ENCODE measurements around the gene SIL1.

SIL1 gene

DNA sequence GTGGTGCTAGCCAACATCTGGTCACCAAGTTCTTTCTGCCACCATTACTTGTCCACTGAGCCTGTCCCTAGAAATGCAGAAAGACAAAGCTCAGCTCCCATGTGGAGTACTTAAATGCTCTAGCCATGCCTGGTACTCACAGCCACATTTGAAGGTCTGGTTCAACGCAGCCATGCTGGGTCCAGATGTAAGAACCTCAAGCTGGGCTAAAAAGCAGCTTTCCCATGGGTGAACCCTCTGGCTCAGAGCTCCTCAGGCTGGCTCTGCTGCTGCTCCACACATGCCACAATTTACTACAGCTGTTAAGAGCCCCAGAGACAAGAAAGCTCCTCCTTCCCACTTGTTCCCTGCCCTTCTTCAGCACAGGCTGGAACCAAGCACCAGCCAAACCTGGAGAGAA, 225.9 kb downstream of the SIL1 start:
- Histone ChIP-seq H3K9ac (ENCODE audit: low read length) (no peak overlapping the region), H3K27me3 (ENCODE audit: control insufficient read depth, insufficient read depth, low read length) (no peaks in the 10 kb centered on the region), H3K4me1 (ENCODE audit: control insufficient read depth, insufficient read depth, low read length) (peaks cover 29% of the 10 kb centered on the region), H3K9me3 (ENCODE audit: control insufficient read depth, low read length) (no peaks in the 10 kb centered on the region), H3K36me3 (ENCODE audit: control insufficient read depth, insufficient read depth, low read length) (no peaks in the 10 kb centered on the region), H3K4me3 (ENCODE audit: low read length) (no peak overlapping the region)

GRCh38 chr5:138969323-138970002, 228.7 kb downstream of the SIL1 start:
- H3K36me3 ChIP-seq (ENCODE audit: control insufficient read depth, insufficient read depth, low read length) = no peaks in the 10 kb centered on the region
- H3K4me3 ChIP-seq (ENCODE audit: low read length) = no peak overlapping the region
- H3K9me3 ChIP-seq (ENCODE audit: control insufficient read depth, low read length) = no peaks in the 10 kb centered on the region
- no peaks in the 10 kb centered on the region for H3K27me3 ChIP-seq (ENCODE audit: control insufficient read depth, insufficient read depth, low read length)
- H3K4me1 ChIP-seq (ENCODE audit: control insufficient read depth, insufficient read depth, low read length) = peaks cover 21% of the 10 kb centered on the region
- H3K9ac ChIP-seq (ENCODE audit: low read length) = no peak overlapping the region

DNA sequence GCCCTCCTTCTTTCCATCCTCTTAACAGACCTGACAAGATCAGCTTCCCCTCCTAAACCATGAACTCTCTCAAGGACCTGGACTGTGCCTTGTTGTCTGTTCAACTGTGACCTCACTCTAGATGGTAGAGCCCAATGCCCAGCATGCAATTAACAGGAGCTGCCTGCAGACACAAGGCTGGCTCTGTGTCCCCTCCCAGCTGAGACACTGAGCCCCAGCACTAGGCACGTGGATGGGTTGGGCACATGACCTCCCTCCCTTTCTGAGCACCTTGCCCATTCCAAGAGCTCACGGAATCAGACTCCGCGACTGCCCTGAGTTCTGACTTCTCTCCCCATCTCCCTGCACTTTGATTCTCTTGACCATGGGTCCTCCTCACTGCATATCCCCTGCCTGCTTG, 229.6 kb downstream of the SIL1 start:
- no peaks in the 10 kb centered on the region for H3K27me3 ChIP-seq (ENCODE audit: control insufficient read depth, insufficient read depth, low read length)
- H3K4me1 ChIP-seq (ENCODE audit: control insufficient read depth, insufficient read depth, low read length) = peaks cover 14% of the 10 kb centered on the region
- no peaks in the 10 kb centered on the region for H3K9me3 ChIP-seq (ENCODE audit: control insufficient read depth, low read length)
- no peak overlapping the region for H3K4me3 ChIP-seq (ENCODE audit: low read length)
- H3K36me3 ChIP-seq (ENCODE audit: control insufficient read depth, insufficient read depth, low read length) = no peaks in the 10 kb centered on the region
- H3K9ac ChIP-seq (ENCODE audit: low read length) = no peak overlapping the region

GRCh38 chr5:138967791-138968448, 230.2 kb downstream of the SIL1 start:
- Histone ChIP-seq H3K9ac (ENCODE audit: low read length) (no peak overlapping the region), H3K27me3 (ENCODE audit: control insufficient read depth, insufficient read depth, low read length) (no peaks in the 10 kb centered on the region), H3K4me1 (ENCODE audit: control insufficient read depth, insufficient read depth, low read length) (peaks cover 14% of the 10 kb centered on the region), H3K4me3 (ENCODE audit: low read length) (no peak overlapping the region), H3K9me3 (ENCODE audit: control insufficient read depth, low read length) (no peaks in the 10 kb centered on the region), H3K36me3 (ENCODE audit: control insufficient read depth, insufficient read depth, low read length) (no peaks in the 10 kb centered on the region)

GRCh38 chr5:138966236-138966985, 231.8 kb downstream of the SIL1 start:
- Histone ChIP-seq H3K36me3 (ENCODE audit: control insufficient read depth, insufficient read depth, low read length) (no peaks in the 10 kb centered on the region), H3K27me3 (ENCODE audit: control insufficient read depth, insufficient read depth, low read length) (no peaks in the 10 kb centered on the region), H3K9me3 (ENCODE audit: control insufficient read depth, low read length) (no peaks in the 10 kb centered on the region), H3K4me1 (ENCODE audit: control insufficient read depth, insufficient read depth, low read length) (peaks cover 14% of the 10 kb centered on the region), H3K9ac (ENCODE audit: low read length) (no peak overlapping the region), H3K4me3 (ENCODE audit: low read length) (no peak overlapping the region)

DNA sequence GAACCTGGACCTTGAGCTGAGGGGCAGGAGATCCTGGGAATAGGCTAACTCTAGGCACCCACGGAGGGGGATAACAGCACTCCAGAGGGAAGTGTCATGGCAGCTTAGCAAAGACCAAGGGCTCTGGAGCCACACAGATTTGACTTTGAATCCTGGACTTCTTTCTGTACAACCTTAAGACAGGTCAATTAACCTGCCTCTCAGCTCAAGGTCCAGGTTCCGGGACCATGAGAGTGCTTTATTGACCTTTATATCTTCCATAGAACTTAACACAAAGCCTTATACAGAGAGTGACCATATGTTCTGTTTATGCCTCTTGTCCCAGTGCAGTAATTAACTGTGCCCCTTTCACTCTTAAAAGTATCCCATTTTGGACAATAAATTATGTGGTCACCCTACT, 232.5 kb downstream of the SIL1 start:
- Histone ChIP-seq H3K4me1 (ENCODE audit: control insufficient read depth, insufficient read depth, low read length) (peaks cover 9% of the 10 kb centered on the region), H3K36me3 (ENCODE audit: control insufficient read depth, insufficient read depth, low read length) (no peaks in the 10 kb centered on the region)

DNA sequence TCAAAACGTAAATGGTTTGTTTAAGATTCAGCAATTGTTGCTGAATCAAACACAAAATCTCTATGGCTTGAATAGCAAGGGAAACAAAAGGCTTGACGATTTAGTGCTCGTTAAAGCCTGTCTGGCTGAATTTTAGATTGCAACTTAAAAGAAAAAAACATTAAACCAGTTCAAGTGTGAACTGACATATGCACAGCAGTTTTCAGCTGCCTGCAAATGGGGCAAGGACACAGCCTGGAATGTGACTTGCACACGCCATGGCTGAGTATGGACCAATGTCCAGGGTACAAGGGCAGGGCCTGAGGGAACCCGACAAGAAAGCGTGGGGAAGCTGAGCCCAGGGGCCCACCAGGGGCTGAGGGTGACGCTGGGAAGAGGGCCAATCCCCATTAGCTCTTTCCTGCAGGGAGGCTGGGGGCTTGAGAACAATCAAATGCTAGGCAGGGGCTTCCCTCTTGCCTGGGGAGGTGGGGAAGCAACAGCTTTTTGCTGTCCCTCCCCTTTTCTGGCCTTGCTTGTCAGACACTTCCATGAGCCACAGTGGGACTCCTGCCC, 233.4 kb downstream of the SIL1 start:
- Histone ChIP-seq H3K4me3 (ENCODE audit: low read length) (no peak overlapping the region), H3K9ac (ENCODE audit: low read length) (no peak overlapping the region), H3K27me3 (ENCODE audit: control insufficient read depth, insufficient read depth, low read length) (no peaks in the 10 kb centered on the region), H3K36me3 (ENCODE audit: control insufficient read depth, insufficient read depth, low read length) (no peaks in the 10 kb centered on the region), H3K9me3 (ENCODE audit: control insufficient read depth, low read length) (no peaks in the 10 kb centered on the region), H3K4me1 (ENCODE audit: control insufficient read depth, insufficient read depth, low read length) (peaks cover 9% of the 10 kb centered on the region)

More for the DNA sequence above, 232.5 kb downstream of the SIL1 start:
- Histone ChIP-seq H3K9ac (ENCODE audit: low read length) (no peak overlapping the region), H3K27me3 (ENCODE audit: control insufficient read depth, insufficient read depth, low read length) (no peaks in the 10 kb centered on the region), H3K4me3 (ENCODE audit: low read length) (no peak overlapping the region), H3K9me3 (ENCODE audit: control insufficient read depth, low read length) (no peaks in the 10 kb centered on the region)

- Histone ChIP-seq H3K9ac (ENCODE audit: low read length) (no peak overlapping the region), H3K4me1 (ENCODE audit: control insufficient read depth, insufficient read depth, low read length) (peaks cover 9% of the 10 kb centered on the region), H3K36me3 (ENCODE audit: control insufficient read depth, insufficient read depth, low read length) (no peaks in the 10 kb centered on the region), H3K4me3 (ENCODE audit: low read length) (no peak overlapping the region), H3K27me3 (ENCODE audit: control insufficient read depth, insufficient read depth, low read length) (no peaks in the 10 kb centered on the region), H3K9me3 (ENCODE audit: control insufficient read depth, low read length) (no peaks in the 10 kb centered on the region)
Observed at GRCh38 chr5:138963763-138964371, 234.3 kb downstream of the SIL1 start.

DNA sequence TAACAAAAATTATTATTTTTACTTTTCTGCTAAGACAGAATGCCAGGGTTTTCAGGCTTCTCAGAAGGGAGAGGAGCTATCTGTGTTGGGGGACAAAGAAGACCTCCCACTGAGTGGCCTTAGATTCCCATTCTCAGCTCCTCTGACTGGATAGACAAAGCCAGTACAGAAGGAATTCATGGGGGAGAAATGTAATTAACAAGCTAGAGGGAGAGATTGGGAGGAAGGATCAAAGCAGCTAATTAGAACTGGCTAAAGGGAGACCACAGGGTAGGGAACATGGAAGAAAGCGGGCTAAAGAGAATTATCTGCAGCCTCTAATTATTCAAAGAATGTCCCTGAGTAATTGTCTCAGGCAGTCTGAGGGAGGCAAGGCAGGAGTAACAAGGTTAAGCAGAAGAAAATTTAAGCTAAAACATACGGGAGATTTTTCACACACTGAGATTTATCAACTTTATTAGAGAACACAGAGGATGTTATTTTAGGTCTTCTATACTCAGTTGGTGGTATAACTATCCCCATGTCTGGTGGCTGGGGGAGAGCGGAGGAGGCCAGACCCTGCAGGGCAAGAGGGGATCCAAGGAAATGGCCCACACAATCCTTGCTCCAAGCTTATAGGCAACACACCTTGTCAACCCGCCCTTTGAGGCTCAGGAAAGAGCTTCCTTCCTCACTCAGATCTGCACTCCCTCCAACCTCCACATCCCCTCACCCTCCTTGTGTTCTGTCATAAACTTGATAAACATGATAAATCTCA, 235.4 kb downstream of the SIL1 start:
- no peak overlapping the region for H3K4me3 ChIP-seq (ENCODE audit: low read length)
- no peaks in the 10 kb centered on the region for H3K36me3 ChIP-seq (ENCODE audit: control insufficient read depth, insufficient read depth, low read length)
- no peaks in the 10 kb centered on the region for H3K27me3 ChIP-seq (ENCODE audit: control insufficient read depth, insufficient read depth, low read length)

DNA sequence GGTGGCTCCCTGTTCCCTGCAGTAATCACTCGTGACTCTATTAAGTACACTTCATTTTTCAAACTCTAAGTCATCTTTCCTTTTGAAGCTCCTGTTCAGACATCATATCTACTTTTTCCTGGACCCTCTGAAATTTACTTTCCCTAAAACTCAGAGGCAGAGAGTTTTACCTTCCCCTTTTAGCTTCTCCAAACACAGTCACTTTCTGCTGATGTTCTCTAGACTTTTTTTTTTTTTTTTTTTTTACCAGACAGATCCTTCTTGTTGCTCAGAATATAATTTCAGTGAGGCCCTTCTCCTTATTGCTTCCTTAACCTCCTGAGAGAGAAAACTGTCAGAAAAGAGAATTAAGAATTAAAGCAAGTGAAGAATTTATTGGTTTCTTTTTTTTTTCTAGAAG, 236.4 kb downstream of the SIL1 start:
- Histone ChIP-seq H3K4me3 (ENCODE audit: low read length) (no peak overlapping the region), H3K4me1 (ENCODE audit: control insufficient read depth, insufficient read depth, low read length) (no peaks in the 10 kb centered on the region), H3K9ac (ENCODE audit: low read length) (no peak overlapping the region), H3K36me3 (ENCODE audit: control insufficient read depth, insufficient read depth, low read length) (no peaks in the 10 kb centered on the region), H3K9me3 (ENCODE audit: control insufficient read depth, low read length) (no peaks in the 10 kb centered on the region), H3K27me3 (ENCODE audit: control insufficient read depth, insufficient read depth, low read length) (no peaks in the 10 kb centered on the region)

More for the DNA sequence above, 235.4 kb downstream of the SIL1 start:
- H3K9ac ChIP-seq (ENCODE audit: low read length) = no peak overlapping the region
- H3K4me1 ChIP-seq (ENCODE audit: control insufficient read depth, insufficient read depth, low read length) = peaks cover 6% of the 10 kb centered on the region
- H3K9me3 ChIP-seq (ENCODE audit: control insufficient read depth, low read length) = no peaks in the 10 kb centered on the region

DNA sequence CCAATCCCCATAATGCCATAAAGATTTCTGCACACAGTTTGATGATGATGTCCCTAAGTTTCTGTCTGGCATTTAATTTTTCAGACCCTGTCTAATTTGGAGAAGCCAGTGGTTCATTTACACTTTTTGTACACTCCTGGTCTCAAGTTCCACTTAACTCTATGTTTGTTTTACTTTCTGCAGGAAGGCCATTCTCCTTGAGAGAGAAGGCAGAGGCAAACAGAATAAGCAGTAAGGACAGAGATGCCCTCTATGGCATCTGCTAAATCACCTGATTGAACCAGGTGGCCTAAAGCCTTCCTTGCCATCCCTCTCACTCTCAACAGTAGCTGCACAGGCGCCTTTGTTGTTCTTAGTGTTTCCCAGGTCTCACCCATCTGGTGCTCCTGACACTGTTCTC, 236.9 kb downstream of the SIL1 start:
- no peaks in the 10 kb centered on the region for H3K9me3 ChIP-seq (ENCODE audit: control insufficient read depth, low read length)
- no peaks in the 10 kb centered on the region for H3K4me1 ChIP-seq (ENCODE audit: control insufficient read depth, insufficient read depth, low read length)
- H3K9ac ChIP-seq (ENCODE audit: low read length) = no peak overlapping the region
- no peaks in the 10 kb centered on the region for H3K27me3 ChIP-seq (ENCODE audit: control insufficient read depth, insufficient read depth, low read length)
- H3K4me3 ChIP-seq (ENCODE audit: low read length) = no peak overlapping the region
- no peaks in the 10 kb centered on the region for H3K36me3 ChIP-seq (ENCODE audit: control insufficient read depth, insufficient read depth, low read length)

Data from mucosa of stomach (tissue), 1 donor.